ENCODE measurements around the gene C5AR1.

DNA sequence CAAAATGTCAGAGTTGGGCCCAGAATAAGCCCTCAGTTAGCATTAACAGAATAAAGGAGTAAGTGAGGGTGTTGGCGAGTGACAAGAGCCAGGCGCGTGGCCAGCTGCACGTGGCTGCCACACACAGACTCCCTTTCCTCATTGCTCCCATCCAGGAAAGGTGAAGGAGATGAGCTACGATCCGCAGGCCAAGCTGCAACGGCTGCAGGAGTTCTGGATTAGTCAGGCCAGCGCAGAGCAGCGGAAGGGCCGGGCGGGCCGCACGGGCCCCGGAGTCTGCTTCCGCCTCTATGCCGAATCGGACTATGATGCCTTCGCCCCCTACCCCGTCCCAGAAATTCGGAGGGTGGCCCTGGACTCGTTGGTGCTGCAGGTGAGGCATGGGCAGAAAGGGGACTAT is 52.7 kb downstream of the C5AR1 start:
- no peak for TF ChIP-seq POLR2AphosphoS5 (IDR thresholded peaks at IDR 0.05; ENCODE audit: low read depth, low read length)
- no peak for TF ChIP-seq POLR2A (IDR thresholded peaks at IDR 0.05; ENCODE audit: low read depth, low read length)
- TF ChIP-seq TAF1 (IDR thresholded peaks at IDR 0.05; ENCODE audit: low read depth, low read length): no peak
- no peak for TF ChIP-seq SPI1 (IDR thresholded peaks at IDR 0.05; ENCODE audit: low read depth, low read length)
